Coronary artery (tissue), 2 donors: ENCODE results near the gene UBALD2.

Source experiments
- DNase-seq: peaks from one replicate; pipeline ENCODE4 v3.0.0-alpha.2; 2017; ENCODE audit warnings: low spot score
- H3K27ac ChIP-seq, 2 donors: fragments of 200-600 bp; sonication (generic); one replicate each; pipeline ENCODE4 v1.5.1; 2016 to 2019
- H3K4me3 ChIP-seq: fragments of 200-600 bp; sonication (generic); 2 replicates; pipeline ENCODE4 v1.5.1; 2016; ENCODE audit warnings: mild to moderate bottlenecking, moderate library complexity
- CTCF ChIP-seq: fragments of 200-600 bp; sonication (generic); IDR thresholded peaks from one replicate; pipeline ENCODE4 v1.5.1; 2019; ENCODE audit warnings: antibody characterized with exemption

The UBALD2 gene

GRCh38 chr17:76272541-76273444 is 7.6 kb downstream of the UBALD2 start:
- peak overlapping the region; percentile 66 for H3K4me3 ChIP-seq
- peak overlapping the region in 1 of 2 donors; percentile 46 for H3K27ac ChIP-seq
- TF ChIP-seq CTCF, result no peak
- no peak for DNase-seq

GRCh38 chr17:76273445-76274111 is 8.4 kb downstream of the UBALD2 start:
- H3K27ac ChIP-seq, result peak overlapping the region in 1 of 2 donors; percentile 46

GRCh38 chr17:76274112-76274956 is 9.2 kb downstream of the UBALD2 start:
- DNase-seq, result no peak
- TF ChIP-seq CTCF, result no peak
- H3K27ac ChIP-seq, result no peak overlapping the region
- H3K4me3 ChIP-seq, result no peak overlapping the region

More at GRCh38 chr17:76273445-76274111, 8.4 kb downstream of the UBALD2 start:
- H3K4me3 ChIP-seq, result no peak overlapping the region
- DNase-seq, result no peak
- TF ChIP-seq CTCF, result no peak

GRCh38 chr17:76275382-76276068 is 10.4 kb downstream of the UBALD2 start:
- no peak for DNase-seq
- Histone ChIP-seq H3K4me3 (no peak overlapping the region), H3K27ac (no peak overlapping the region)
- no peak for TF ChIP-seq CTCF

GRCh38 chr17:76276069-76276431 is 10.9 kb downstream of the UBALD2 start:
- Histone ChIP-seq H3K4me3 (no peak overlapping the region), H3K27ac (no peak overlapping the region)
- no peak for TF ChIP-seq CTCF
- DNase-seq, result no peak

GRCh38 chr17:76276461-76277299 is 11.5 kb downstream of the UBALD2 start:
- Histone ChIP-seq H3K4me3 (no peak overlapping the region), H3K27ac (peak overlapping the region in 1 of 2 donors; percentile 48)
- DNase-seq, result no peak
- no peak for TF ChIP-seq CTCF
